ENCODE measurements around the gene CDC25C.
"Not testable (repeated sequence)": the region's sequence is repeated elsewhere in the genome, so short reads cannot be mapped to it uniquely, and the experiment has no call there.

CDC25C gene

GRCh38 chr5:138275895-138276294, 55.7 kb downstream of the CDC25C start:
- DNase-seq (ENCODE audit: low read depth in 2 of 2): no peak

GRCh38 chr5:138275379-138275782, 56.2 kb downstream of the CDC25C start:
- no peak for DNase-seq (ENCODE audit: low read depth in 2 of 2)

- DNase-seq (ENCODE audit: low read depth in 2 of 2): no peak
These were observed 57.3 kb downstream of the CDC25C start, which contains the start of gene GFRA3 for GRCh38 chr5:138274189-138274853. GFRA3 (minus strand) TSS chr5:138274621; CDS start chr5:138274424, 197 bp downstream.

- no peak for DNase-seq (ENCODE audit: low read depth in 2 of 2)
These were observed 57.8 kb downstream of the CDC25C start for GRCh38 chr5:138273834-138274188.

- no peak for DNase-seq (ENCODE audit: low read depth in 2 of 2)
These were observed 58.9 kb downstream of the CDC25C start for GRCh38 chr5:138272681-138273080.

GRCh38 chr5:138271281-138271680, 60.3 kb downstream of the CDC25C start:
- no peak for DNase-seq (ENCODE audit: low read depth in 2 of 2)

- DNase-seq (ENCODE audit: low read depth in 2 of 2): no peak
These were observed 67.4 kb downstream of the CDC25C start for GRCh38 chr5:138264183-138264582.

GRCh38 chr5:138263581-138263980, 68.0 kb downstream of the CDC25C start:
- no peak for DNase-seq (ENCODE audit: low read depth in 2 of 2)

- no peak for DNase-seq (ENCODE audit: low read depth in 2 of 2)
These were observed 72.8 kb downstream of the CDC25C start for GRCh38 chr5:138258704-138259292.

- no peak for DNase-seq (ENCODE audit: low read depth in 2 of 2)
These were observed 74.0 kb downstream of the CDC25C start for GRCh38 chr5:138257583-138257982.

- DNase-seq (ENCODE audit: low read depth in 2 of 2): no peak
These were observed 78.7 kb downstream of the CDC25C start for GRCh38 chr5:138252944-138253343.

- not testable (repeated sequence) for DNase-seq (ENCODE audit: low read depth in 2 of 2)
These were observed 83.8 kb downstream of the CDC25C start for GRCh38 chr5:138247800-138248199.

GRCh38 chr5:138246822-138247221, 84.8 kb downstream of the CDC25C start:
- DNase-seq (ENCODE audit: low read depth in 2 of 2): no peak

- DNase-seq (ENCODE audit: low read depth in 2 of 2): no peak
These were observed 85.3 kb downstream of the CDC25C start for GRCh38 chr5:138246334-138246733.

GRCh38 chr5:138245717-138246116, 85.9 kb downstream of the CDC25C start:
- DNase-seq (ENCODE audit: low read depth in 2 of 2): no peak

- no peak for DNase-seq (ENCODE audit: low read depth in 2 of 2)
These were observed 87.8 kb downstream of the CDC25C start for GRCh38 chr5:138243794-138244193.

GRCh38 chr5:138241688-138242571, 89.7 kb downstream of the CDC25C start:
- DNase-seq (ENCODE audit: low read depth in 2 of 2): no peak

GRCh38 chr5:138240650-138241385, 90.8 kb downstream of the CDC25C start:
- no peak for DNase-seq (ENCODE audit: low read depth in 2 of 2)

GRCh38 chr5:138238034-138238433, 93.6 kb downstream of the CDC25C start:
- no peak for DNase-seq (ENCODE audit: low read depth in 2 of 2)
